ENCODE measurements around the gene LGALS3BP.
"Not testable (repeated sequence)": the region's sequence is repeated elsewhere in the genome, so short reads cannot be mapped to it uniquely, and the experiment has no call there.

LGALS3BP gene

GRCh38 chr17:78962345-78962983 lies 17.3 kb downstream of the LGALS3BP start:
- no peak for DNase-seq

DNA sequence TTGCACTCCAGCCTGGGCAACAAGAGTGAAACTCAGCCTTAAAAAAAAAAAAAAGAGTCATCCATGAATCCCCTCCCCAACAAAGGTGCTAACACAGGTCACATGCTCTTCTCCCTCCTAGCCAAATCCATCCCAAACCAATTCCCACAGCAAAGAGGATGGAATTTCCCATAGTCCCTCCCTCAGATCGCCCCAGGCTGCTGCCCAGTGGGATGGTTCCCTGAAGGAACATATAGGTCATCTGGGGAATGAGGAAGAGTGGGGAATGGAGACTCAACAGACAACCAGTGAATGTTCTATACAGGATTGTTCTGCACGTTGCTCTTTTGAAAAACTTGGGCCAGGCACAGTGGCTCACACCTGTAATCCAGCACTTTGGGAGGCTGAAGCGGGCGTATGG lies 18.2 kb downstream of the LGALS3BP start:
- no peak for DNase-seq

GRCh38 chr17:78960928-78961327 lies 18.8 kb downstream of the LGALS3BP start:
- DNase-seq: no peak

DNA sequence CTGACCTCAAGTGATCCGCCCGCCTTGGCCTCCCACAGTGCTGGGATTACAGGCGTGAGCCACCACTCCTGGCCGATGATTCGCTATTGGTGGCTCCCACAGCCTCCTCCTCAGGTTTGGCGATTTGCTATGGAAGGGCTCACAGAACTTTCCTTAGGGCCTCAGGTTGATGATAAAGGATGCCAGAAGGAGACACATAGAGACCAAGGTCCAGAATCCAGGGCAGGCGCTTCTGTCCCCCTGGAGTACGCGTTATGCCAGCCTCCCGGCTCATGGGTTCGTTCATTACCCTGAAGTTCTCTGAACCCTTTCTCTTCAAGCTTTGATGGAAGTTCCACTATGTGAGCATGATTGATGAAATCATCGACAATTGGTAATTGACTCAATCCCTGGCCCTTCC lies 19.9 kb downstream of the LGALS3BP start:
- DNase-seq: no peak

DNA sequence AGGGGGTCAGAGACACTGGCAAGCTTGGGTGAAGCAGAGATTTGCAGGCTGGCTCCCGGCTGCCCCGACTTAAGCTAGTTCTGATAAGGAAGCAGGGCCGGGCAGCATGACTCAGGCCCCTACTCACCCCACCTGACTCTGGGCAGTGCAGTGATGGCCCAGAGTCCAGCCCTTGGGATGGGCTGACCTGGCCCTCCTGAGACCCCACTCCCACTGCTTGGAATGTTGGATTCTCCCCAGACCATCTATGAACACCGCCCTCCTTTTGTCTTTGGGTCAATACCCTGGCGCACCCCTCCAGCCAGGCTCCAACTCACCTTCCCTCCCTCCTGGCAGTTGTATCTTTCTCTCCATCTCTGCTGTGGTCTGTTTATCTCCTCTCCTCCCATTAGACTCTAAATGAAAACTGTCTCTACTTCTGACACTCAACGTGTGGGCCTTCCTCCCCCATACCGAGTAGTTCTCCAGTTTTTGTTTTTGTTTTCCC lies 21.0 kb downstream of the LGALS3BP start:
- DNase-seq: no peak

DNA sequence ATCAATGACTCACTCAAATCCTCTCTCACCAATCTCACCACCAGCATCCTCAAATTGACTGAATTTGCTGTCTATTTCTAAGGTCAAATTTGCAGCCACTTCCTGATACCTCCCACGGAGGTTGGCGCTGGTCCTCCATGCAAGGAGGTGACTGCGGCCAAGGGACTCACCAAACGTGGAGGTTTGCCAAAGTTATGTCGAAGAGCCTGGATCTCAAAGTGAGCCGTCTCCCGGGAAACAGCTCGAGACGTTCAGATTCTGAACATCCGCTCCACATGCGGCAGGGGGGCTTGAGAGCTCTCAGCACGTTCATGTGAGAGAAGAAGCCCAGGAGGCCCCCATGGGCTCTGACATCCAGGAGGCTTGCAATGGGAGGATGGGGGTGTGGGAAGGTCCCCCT lies 22.6 kb downstream of the LGALS3BP start:
- no peak for DNase-seq

DNA sequence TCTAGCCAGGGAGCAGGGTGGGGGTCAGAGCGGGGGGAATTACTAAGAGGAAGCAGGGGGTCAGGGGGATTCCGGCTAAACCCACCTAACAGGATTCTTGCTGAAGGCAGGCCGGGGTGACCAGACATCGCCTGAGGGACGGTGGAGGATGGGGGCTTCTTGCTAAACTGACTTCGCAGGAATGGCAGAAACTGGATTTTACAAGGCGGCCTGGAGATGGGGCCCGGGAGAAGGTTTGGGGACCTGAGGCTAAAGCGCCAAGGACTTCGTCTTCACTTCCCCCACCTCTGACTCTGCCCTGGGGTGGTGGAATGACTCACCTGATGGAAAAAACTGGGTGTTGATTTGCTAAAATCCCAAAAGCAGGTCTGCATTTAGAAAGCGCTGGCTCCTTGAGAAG lies 23.5 kb downstream of the LGALS3BP start:
- DNase-seq: no peak

DNA sequence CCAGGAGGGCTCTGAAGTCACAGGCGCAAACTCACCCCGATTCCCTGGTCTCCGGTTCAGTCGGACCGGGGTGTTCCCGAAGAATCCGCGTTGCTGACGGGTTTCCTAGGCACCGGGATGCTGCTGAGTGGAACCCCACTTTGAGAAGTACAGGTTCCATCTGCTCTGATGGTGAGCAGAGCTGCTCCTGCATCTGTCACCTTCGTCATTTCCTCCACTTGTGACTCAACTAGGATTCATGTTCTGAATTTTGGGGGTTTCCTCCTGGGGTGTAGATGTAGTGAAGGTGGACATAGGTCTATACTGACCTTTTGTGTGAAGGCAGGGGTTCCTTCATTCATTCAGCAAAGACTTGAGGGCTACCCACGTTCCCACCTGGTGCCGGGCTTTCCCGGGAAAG lies 25.0 kb downstream of the LGALS3BP start:
- DNase-seq: no peak

DNA sequence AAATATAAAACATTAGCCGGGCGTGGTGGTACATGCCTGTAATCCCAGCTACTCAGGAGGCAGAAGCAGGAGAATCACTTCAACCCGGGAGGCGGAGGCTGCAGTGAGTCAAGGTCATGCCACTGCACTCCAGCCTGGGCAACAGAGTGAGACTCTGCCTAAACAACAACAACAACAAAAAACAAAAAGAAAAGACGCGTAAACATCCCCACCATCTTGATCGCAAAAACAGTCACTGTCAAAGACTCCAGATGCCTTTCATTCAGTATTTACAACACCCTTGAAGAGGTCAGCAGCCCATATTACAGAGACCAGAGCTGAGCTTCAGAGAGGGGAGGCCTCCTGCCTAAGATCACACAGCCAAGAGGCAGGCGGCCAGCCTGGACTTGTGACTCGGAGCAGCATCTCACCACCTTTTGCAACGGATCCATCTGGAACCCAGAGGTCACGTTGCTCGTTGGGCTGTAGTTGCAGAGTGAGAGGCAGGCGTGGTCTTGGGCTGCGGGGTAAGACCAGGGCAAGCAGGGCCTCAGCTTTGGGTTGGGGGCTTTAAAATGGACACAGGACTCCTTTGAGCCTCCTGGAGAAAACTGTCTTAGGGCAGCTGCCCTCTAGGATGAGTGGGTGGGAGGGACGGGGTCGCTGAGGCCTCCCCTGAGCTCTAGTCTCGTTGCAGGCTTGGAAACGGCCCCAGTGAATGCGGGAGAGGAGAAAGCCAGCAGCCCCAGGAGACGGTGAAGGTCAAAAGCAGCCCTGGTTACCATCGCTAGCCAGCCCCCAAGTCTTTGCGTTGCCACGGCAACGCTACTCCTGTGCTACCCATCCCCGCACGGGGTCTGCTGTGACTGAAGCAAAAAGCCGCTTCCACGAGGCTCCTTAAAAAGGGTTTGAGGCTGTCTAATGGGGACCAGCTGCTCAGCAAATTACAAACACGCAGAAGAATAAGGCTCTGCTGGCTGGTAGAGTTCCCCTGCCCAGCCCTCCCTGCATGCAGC lies 26.1 kb downstream of the LGALS3BP start:
- DNase-seq: no peak

GRCh38 chr17:78952706-78953105 lies 27.0 kb downstream of the LGALS3BP start:
- no peak for DNase-seq

- no peak for DNase-seq
Measured at GRCh38 chr17:78951967-78952551, 27.7 kb downstream of the LGALS3BP start.

DNA sequence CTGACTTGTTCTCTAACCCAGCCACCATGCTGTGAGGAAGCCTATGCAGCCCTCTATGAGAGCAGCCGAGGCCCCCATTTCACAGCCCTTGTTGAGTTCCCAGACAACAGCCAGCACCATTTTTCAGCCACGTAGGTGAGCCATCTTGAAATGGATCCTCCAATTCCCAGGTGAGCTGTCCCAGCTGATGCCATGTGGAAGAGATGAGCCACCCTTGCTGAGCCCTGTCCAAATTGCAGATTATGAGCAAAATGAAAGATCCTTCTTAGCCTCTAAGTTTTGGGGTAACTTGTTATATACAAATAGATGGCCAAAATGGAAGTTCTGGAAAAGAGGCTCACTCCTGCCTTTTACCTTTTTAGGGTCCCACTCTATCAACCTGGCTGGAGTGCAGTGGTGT lies 28.9 kb downstream of the LGALS3BP start:
- no peak for DNase-seq

GRCh38 chr17:78947235-78948149 lies 32.2 kb downstream of the LGALS3BP start:
- no peak for DNase-seq

DNA sequence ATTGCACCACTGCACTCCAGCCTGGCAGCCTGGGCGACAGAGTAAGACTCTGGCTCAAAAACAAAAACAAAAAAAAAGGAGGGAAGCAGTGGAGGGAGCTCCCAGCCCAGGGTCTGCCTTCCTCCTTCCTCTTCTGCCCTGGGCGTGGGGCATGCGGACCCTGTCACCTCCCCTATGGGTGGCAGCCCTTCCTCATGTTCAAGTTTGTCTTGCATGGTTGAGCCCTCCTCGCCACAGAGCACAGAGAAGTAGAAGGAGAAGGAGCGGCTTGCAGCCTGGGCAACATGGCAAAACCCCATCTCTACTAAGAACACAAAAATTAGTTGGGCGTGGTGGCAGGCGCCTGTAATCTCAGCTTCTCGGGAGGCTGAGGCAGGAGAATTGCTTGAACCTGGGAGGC lies 33.1 kb downstream of the LGALS3BP start:
- DNase-seq: no peak

DNA sequence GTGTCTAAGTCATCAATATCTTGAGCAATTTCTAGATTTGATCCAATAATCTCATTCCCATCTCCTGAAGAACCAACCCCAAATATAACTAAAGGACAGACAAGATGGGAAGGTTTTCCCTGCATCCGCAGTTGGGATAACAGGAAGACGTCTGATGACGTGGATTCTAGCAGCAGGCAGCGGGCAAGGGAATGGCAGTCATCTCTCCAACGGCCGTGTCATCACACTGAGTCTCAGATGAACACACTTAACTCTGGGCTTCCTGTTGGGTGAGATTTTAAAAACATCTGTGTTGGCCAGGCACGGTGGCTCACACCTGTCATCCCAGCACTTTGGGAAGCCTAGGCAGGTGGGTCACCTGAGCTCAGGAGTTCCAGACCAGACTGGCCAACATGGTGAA lies 33.6 kb downstream of the LGALS3BP start:
- DNase-seq: no peak

DNA sequence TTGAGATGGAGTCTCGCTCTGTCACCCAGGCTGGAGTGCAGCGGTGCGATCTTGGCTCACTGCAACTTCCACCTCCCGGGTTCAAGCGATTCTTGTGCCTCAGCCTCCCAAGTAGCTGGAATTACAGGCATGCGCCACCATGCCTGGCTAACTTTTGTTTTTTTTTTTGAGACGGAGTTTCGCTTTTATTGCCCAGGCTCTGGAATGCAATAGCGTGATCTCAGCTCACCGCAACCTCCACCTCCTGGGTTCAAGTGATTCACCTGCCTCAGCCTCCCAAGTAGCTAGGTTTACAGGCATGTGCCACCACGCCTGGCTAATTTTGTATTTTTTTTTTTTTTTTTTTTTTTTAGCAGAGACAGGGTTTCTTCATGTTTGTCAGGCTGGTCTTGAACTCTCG lies 34.3 kb downstream of the LGALS3BP start:
- not testable (repeated sequence) for DNase-seq

GRCh38 chr17:78944956-78945355 lies 34.8 kb downstream of the LGALS3BP start:
- no peak for DNase-seq

- DNase-seq: no peak
Measured at GRCh38 chr17:78944026-78944425, 35.7 kb downstream of the LGALS3BP start.

- no peak for DNase-seq
Measured at GRCh38 chr17:78940708-78941107, 39.0 kb downstream of the LGALS3BP start.

DNA sequence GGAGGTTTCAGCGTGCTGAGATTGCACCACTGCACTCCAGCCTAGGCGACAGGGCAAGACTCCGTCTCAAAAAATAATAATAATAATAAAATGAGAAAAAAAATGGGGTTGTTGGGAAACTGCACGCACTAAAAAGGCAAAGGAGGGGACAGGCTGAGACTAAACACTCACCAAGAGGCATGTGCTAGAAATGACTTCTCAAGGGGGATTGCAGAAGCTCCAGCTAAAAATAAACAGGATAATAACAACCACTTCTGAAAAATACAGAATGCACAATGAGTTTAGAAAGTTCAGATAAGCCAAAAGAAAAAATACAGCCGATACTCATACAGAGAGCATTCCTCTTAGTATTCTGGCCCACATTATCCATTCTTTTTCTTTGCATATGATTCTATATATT lies 39.5 kb downstream of the LGALS3BP start:
- no peak for DNase-seq

DNA sequence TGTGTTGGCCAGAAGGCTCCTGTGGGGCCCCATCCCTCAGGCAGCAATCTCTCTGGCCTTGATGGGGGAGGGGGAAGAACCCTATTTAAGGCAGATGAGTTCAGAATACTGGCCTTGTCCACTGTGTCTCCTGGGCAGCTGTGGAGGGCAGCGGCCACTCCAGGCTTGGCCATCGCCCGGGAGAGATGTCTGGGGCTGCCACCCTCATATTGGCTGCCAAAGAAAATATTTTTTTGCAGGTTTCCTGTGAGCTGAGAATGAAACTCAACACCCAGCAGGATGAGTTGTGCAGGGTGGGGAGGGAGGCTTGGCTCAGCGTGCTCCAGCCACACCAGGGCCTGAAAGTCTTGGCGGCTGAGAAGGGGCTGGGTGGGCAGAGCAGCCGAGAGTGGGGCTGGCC lies 40.1 kb downstream of the LGALS3BP start:
- no peak for DNase-seq

DNA sequence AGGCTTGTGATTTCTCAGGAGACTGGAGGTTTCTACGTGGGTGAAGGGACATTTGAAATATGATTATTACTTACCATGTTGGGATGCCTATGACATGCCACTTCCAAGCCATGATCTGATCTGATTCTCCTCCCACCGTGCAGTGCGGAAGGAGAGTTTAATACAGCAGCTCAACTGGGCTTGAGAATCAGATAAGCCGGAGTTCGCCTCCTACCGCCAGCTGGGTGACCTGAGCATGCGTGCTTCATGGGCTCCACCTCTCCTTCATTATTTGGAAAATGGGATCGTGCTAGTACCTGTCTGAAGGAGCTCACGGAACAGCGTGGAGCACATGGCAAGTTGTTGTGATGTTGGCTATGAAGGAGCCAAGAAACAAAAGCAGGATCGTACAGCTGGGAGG lies 42.2 kb downstream of the LGALS3BP start:
- no peak for DNase-seq

Measured in CD4-positive, alpha-beta T cell treated with Interleukin-17A for 1 hour (primary cell).